CD4-positive, alpha-beta T cell treated with Interleukin-12 subunit alpha and Interleukin-12 subunit beta, for 1 hour (primary cell): ENCODE data around the gene MAB21L4.

Source experiments
- DNase-seq: peaks from one replicate; pipeline ENCODE4 v3.0.0-alpha.2; 2020

MAB21L4 gene

GRCh38 chr2:240909216-240909974 lies 13.4 kb upstream of the MAB21L4 start:
- no peak for DNase-seq

- no peak for DNase-seq
Measured at GRCh38 chr2:240906911-240907590, 11.1 kb upstream of the MAB21L4 start.

- no peak for DNase-seq
Measured at GRCh38 chr2:240906141-240906910, 10.4 kb upstream of the MAB21L4 start, which contains the start of gene CROCC2. Gene CROCC2 (plus strand): TSS chr2:240906336. CDS start chr2:240906514, 178 bp downstream.

DNA sequence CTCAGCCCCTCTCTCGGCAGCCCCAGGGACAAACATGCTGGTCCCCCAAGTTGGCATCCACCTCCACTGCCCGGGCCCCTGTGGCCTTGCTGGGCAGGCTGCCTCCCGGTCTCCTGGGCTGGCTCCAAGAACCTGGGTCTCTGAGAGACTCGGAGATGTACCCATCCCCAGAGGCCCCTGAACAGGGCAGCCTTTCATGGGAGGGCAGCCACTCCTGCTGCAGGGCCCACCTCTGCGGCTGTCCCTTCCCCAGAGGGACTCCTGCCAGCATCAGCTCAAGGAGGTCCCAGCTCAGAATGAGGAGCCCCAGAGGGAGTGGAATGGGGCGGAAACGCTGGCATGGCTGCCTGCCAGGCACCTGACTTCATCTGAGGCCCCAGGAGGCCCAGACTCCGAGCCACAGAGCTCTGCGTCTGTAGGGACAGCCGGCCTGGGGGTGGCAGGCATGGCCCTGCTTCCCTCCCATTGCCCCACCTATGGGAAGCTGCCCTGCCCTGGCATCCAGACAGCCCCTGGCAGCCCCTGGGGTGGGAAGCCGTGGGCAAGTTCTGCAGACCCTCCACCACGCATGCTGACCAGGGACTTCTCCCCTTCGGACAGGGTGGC lies 9.3 kb upstream of the MAB21L4 start:
- DNase-seq = no peak

- no peak for DNase-seq
Measured at GRCh38 chr2:240904216-240905175, 8.5 kb upstream of the MAB21L4 start.

DNA sequence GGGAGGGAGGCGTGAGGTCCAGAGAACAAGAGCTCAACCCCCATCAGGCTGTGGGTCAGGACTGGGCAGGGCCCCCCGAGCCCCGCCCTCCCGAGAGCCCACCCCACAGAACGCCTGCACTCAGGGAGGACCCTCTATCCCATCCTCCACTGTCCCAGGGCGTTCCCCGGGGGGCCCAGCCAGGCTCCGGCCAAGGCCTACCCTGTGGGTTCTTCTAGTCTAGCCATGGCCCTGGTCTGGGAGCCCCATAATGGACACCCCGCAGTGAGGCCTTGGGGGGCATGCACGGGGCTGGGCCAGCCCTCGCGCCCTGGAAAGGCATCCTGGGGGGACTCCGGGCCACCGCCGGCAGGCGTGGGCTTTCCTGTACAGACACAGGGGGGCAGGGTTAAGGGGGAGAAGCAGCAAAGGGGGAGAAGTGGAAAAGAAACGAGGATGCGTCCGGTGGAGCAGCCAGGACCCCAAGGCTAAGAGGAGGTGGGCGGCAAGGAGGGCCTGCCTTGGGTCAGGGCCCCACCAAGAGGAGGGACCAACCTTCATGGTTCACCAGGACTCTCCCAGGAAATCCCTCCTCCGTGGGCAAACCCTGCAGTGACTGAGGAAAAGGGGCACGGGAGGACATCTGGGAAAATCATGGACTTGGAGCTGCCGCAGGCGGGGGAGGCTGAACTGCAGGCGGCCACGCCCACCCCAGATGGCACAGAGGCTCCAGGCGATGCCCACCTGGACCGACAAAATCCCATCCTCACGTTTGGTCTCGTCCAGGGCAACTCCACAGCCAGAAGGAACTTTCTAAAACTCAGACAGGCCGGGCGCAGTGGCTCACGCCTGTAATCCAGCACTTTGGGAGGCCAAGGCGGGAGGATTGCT lies 7.5 kb upstream of the MAB21L4 start:
- DNase-seq = no peak

- DNase-seq = no peak
Measured at GRCh38 chr2:240902615-240903041, 6.7 kb upstream of the MAB21L4 start.

- DNase-seq = no peak
Measured at GRCh38 chr2:240901986-240902614, 6.1 kb upstream of the MAB21L4 start.

GRCh38 chr2:240900141-240900860 lies 4.3 kb upstream of the MAB21L4 start:
- no peak for DNase-seq

DNA sequence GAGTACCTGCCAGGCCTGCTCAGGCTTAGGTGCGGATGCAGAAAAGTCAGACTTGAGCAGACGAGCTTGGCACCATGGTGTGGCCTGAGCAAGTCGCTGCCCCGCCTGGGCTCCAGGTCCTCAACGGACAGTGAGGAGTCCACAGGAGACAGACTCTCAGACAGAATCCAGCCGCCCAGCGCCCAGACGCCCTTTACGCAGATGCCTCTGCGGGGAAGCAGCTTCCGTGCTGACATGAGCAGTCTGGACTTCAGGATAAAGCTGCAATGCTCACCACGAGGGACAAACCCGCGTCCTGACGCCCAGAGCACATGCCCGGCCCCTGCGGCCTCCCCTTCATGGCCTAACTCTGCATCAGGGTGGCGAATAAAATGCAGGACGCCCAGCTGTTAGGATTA lies 3.5 kb upstream of the MAB21L4 start:
- DNase-seq = no peak

GRCh38 chr2:240898731-240899467 lies 2.9 kb upstream of the MAB21L4 start:
- DNase-seq = no peak

GRCh38 chr2:240898108-240898730 lies 2.3 kb upstream of the MAB21L4 start:
- DNase-seq = no peak

GRCh38 chr2:240896871-240897692 lies 1.1 kb upstream of the MAB21L4 start:
- no peak for DNase-seq

DNA sequence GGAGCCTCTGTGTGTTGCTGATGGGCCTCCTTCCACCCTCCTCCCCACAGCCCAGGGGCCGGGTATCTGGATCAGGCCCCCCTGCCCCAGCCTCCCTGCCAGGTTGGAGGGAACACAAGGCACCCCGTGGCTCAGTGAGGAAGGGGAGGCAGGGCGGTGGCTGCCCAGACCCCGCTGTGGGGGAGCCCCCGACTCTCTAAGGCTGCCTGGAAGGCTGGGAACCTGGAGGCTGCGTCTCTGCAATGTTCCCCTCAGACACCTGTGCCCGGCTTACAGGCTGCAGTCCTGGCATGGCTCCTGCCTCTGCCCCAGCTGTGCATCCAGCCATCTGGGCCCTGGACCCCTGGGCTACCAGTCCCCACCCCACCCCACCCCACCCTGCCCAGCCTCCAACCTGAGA lies 438 bp upstream of the MAB21L4 start:
- DNase-seq = no peak

DNA sequence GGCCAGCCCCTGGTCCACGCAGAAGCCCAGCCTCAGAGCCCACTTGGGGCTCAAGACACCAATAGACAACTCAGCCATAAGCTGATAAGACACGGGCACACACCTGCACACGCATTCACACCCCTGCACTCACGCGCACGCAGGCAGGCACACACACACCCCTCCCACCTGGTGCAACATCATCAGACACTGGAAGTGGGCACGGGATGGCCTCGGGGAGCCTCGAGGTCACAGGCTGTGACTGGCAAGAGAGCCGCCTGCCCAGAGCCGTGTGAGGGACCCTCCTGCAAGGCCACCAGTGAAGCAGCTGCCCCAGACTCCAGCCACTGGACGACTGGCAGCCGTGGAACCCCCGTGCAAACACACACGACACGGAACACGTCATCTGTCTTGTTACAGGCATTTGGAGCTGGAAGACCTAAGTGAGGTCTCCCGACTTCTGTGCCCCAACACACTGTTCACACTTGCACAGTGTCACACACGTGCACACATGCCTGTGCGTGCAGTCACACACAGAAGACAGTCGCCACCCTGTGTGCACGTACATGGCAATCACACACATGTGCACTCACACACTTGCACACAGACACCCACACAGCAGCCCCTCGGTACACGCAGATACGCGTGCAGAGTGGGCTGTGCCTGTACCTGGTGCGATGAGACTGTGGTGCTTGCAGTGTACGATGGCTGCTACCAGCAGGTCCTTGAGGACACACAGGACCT lies 959 bp downstream of the MAB21L4 start:
- DNase-seq = no peak

DNA sequence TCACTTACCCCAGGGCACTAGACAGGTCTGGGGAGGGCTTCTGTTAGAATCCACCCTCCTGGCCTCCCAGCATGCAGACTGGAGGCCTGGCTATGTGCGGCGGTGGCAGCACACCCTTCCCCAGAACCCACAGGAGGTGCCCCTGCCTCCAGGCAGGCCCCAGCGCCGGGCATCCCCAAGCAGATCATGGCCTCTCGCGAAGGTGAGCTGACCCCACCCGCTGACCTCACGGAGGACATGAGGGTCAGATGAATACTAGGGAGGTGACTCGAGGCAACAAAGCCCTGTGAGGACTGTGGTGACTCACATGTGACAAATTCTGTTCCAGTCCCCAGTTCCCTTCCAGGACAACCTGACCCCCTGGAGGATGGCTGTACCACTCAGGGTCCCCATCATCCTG lies 1.9 kb downstream of the MAB21L4 start:
- no peak for DNase-seq

DNA sequence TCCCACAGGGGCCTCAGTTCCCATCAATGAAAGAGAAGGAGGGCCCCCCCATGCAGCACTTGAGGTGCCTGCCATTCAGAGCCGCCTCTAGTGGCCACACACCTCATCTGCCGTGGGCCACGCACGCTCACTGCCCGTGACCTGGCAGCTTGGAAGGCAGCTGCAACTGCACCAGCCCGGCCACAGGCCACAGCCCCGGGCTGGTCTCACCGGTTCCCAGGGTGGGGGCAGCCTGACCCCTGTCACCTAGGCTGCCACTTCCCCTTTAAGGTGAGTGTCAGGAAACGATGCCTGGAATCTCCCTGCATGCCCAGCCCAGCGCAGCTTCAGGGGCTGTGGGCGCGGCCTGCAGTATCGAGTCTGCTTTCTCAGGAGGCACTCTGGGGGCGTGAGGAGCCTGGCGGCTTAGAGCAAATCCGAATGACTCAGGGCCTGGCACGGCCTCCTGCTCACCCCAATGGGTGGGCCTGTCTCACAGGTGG lies 2.6 kb downstream of the MAB21L4 start:
- DNase-seq = no peak
